Measurements from ENCODE around the gene SLC2A9. TPM values are rescaled to one million over a fixed set of nuclear protein-coding genes. Genes with fewer than 3 reads are reported as not detected.
A peak's percentile ranks its signal among the peaks of the same experiment; 100 is the strongest.

SLC2A9 gene
- total RNA-seq, 1 donor from 2014 or later: 4.8 TPM

DNA sequence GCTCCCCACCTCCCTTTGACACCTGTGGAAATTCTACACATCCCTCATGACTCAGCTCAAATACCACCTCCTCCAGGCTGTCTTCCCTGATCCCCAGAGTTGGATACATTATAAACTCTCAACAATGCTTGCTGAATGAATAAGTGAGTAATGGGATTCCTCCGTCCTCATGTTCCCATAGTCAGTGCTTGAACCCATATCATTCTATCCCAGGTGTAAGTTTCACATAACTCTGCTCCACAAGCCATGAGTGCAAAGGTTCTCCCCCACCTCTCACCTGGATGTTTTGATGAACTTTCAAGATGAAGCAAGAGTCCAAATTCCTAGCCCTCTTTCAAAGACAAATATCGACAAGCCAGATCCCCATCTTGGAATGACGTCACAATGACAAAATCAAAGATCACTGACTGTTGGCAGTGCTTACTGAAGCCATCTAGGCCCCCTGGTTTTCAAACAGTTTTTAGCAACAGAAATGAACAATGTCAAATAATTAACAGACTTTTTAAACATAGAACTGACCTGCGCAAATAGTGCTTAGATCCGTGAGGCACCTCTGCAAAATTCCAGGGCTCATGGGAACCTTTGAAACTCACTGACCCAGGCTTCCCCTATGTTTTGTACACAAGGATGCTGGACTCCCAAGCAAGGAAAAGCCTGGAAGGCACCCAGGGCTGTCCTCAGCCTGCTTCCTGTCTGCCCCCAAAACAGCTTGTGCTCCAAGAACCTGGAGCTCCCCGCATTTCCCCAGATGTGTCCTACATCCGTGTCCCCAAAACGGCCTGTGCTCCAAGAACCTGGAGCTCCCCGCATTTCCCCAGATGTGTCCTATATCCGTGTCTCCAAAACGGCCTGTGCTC is 4.0 kb downstream of the SLC2A9 start:
- TF ChIP-seq CTCF (IDR thresholded peaks at IDR 0.05; ENCODE audit: unreplicated experiment): no peak
- no peaks in the 10 kb centered on the region for H3K36me3 Mint-ChIP-seq
- peaks cover 17% of the 10 kb centered on the region for H3K4me1 Mint-ChIP-seq
- H3K27ac Mint-ChIP-seq: no peak overlapping the region
- no peak overlapping the region for H3K4me3 Mint-ChIP-seq
- no peak for DNase-seq (ENCODE audit: low spot score in 2 of 2, unreplicated experiment in 2 of 2)
- H3K27me3 Mint-ChIP-seq (ENCODE audit: low read depth): peaks cover 16% of the 10 kb centered on the region
- H3K9me3 Mint-ChIP-seq: no peaks in the 10 kb centered on the region

- TF ChIP-seq CTCF (IDR thresholded peaks at IDR 0.05; ENCODE audit: unreplicated experiment): no peak
- H3K36me3 Mint-ChIP-seq: no peaks in the 10 kb centered on the region
- no peak for DNase-seq (ENCODE audit: low spot score in 2 of 2, unreplicated experiment in 2 of 2)
- peaks cover 25% of the 10 kb centered on the region for H3K27me3 Mint-ChIP-seq (ENCODE audit: low read depth)
- H3K27ac Mint-ChIP-seq: no peak overlapping the region
- peaks cover 8% of the 10 kb centered on the region for H3K4me1 Mint-ChIP-seq
- H3K9me3 Mint-ChIP-seq: no peaks in the 10 kb centered on the region
- H3K4me3 Mint-ChIP-seq: no peak overlapping the region
Observed at GRCh38 chr4:10016169-10016568, 5.1 kb downstream of the SLC2A9 start.

GRCh38 chr4:10015140-10015753 is 6.0 kb downstream of the SLC2A9 start:
- Mint-ChIP-seq H3K27ac (no peak overlapping the region), H3K36me3 (no peaks in the 10 kb centered on the region), H3K4me1 (peaks cover 8% of the 10 kb centered on the region), H3K9me3 (no peaks in the 10 kb centered on the region), H3K27me3 (ENCODE audit: low read depth) (peaks cover 32% of the 10 kb centered on the region), H3K4me3 (no peak overlapping the region)
- no peak for TF ChIP-seq CTCF (IDR thresholded peaks at IDR 0.05; ENCODE audit: unreplicated experiment)
- DNase-seq (ENCODE audit: low spot score in 2 of 2, unreplicated experiment in 2 of 2): no peak

DNA sequence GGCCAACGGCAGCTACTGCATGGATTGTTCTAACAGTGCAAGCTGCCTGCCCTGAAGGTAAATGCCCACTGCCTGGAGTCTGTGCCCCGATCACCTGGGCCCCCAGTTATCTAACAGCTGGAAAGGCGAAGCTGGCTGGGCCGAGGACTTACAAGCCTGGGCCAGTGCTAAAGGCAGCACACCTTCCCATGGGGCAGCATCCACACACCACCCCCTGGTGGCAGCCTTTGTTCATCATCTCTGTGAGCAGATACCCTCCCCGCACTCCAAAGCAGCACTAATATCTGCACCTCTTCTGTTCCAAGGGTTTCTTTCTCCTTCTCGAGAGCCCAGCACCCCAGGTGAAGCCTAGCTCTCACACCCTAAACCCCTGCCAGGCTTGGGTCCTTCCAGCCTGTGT is 7.6 kb downstream of the SLC2A9 start:
- Mint-ChIP-seq H3K9me3 (no peaks in the 10 kb centered on the region), H3K27ac (no peak overlapping the region), H3K27me3 (ENCODE audit: low read depth) (peaks cover 37% of the 10 kb centered on the region), H3K4me3 (no peak overlapping the region), H3K36me3 (no peaks in the 10 kb centered on the region), H3K4me1 (peaks cover 11% of the 10 kb centered on the region)
- TF ChIP-seq CTCF (IDR thresholded peaks at IDR 0.05; ENCODE audit: unreplicated experiment): peak; percentile 34
- DNase-seq (ENCODE audit: low spot score in 2 of 2, unreplicated experiment in 2 of 2): peak in 1 of 2 experiments; percentile 51

GRCh38 chr4:10011885-10012284 is 9.4 kb downstream of the SLC2A9 start:
- DNase-seq (ENCODE audit: low spot score in 2 of 2, unreplicated experiment in 2 of 2): no peak
- peaks cover 37% of the 10 kb centered on the region for H3K27me3 Mint-ChIP-seq (ENCODE audit: low read depth)

More at GRCh38 chr4:10011885-10012284, 9.4 kb downstream of the SLC2A9 start:
- no peak overlapping the region for H3K4me3 Mint-ChIP-seq
- peaks cover 28% of the 10 kb centered on the region for H3K4me1 Mint-ChIP-seq
- H3K27ac Mint-ChIP-seq: no peak overlapping the region
- no peaks in the 10 kb centered on the region for H3K36me3 Mint-ChIP-seq
- no peaks in the 10 kb centered on the region for H3K9me3 Mint-ChIP-seq
- no peak for TF ChIP-seq CTCF (IDR thresholded peaks at IDR 0.05; ENCODE audit: unreplicated experiment)
